GM19099 (cell line): Measurements from ENCODE around the gene DHX35.

Source experiments
- POLR2A ChIP-seq: IDR thresholded peaks from 3 replicates; pipeline ENCODE4 v1.6.1; 2011; ENCODE audit warnings: low read depth; ENCODE audit not compliant: insufficient read length; ENCODE audit errors: extremely low read depth

DHX35 gene, protein sequence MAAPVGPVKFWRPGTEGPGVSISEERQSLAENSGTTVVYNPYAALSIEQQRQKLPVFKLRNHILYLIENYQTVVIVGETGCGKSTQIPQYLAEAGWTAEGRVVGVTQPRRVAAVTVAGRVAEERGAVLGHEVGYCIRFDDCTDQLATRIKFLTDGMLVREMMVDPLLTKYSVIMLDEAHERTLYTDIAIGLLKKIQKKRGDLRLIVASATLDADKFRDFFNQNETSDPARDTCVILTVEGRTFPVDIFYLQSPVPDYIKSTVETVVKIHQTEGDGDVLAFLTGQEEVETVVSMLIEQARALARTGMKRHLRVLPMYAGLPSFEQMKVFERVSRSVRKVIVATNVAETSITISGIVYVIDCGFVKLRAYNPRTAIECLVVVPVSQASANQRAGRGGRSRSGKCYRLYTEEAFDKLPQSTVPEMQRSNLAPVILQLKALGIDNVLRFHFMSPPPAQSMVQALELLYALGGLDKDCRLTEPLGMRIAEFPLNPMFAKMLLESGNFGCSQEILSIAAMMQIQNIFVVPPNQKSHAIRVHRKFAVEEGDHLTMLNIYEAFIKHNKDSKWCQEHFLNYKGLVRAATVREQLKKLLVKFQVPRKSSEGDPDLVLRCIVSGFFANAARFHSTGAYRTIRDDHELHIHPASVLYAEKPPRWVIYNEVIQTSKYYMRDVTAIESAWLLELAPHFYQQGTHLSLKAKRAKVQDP

DNA sequence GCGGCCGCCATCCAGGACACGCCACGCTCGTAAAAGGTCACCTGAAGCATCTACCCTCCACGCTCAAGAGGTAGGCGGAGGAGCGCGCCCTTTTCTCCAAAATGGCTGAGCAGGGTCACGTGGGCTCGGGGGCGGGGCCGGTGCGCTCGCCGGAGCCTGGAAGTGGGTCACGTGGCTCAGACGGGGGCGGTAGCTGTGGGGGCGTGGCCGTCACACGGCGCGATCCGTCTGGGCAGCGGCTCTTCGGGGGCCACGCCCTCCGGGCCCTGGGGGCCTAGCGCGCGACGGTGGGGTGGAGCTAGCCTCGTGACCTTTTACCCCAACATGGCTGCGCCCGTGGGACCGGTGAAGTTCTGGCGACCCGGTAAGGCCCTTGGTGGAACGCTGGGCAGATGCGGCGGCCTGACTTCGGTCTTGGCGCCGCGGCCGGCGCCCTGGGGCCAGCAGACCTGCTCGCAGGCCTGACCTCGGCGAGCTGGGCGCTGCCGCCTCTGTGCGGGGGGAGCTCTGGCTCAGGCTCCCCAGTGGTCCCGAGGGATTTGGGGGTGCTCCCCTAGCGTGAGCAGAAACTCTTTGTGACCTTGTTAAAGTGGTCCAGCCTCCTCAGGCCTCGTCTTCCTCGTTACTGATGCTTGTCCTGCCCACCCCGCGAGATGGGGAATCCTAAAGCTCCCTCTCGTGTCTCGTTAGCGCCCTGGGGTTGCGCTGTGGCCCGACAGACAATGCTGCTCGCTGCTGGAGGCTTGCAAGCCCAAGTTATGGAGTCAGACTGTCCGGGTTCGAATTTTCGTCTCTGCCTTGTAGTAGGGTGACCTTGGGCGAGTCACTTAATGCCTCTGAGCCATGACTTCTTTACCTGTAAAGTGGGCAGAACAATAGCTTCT is at the start of gene DHX35:
DHX35 (plus strand) TSS at position 301 of the 884 bp plus-strand sequence; CDS start at position 325, 24 bp downstream.
- TF ChIP-seq POLR2A: peak; percentile 78

DNA sequence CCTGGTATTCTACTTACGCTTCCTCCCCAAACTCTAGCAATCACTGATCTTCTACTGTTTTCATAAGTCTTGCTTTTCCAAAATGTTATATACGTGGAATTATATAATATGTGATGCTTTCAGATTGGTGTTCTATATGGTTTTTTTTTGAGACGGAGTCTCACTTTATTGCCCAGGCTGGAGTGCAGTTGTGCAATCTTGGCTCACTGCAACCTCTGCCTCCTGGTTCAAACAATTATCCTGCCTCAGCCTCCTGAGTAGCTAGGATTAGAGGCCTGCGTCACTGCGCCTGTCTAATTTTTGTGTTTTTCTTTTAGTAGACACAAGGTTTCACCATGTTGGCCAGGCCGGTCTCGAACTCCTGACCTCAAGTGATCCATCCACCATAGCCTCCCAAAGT is 46.8 kb upstream of the DHX35 start:
- no peak for TF ChIP-seq POLR2A

DNA sequence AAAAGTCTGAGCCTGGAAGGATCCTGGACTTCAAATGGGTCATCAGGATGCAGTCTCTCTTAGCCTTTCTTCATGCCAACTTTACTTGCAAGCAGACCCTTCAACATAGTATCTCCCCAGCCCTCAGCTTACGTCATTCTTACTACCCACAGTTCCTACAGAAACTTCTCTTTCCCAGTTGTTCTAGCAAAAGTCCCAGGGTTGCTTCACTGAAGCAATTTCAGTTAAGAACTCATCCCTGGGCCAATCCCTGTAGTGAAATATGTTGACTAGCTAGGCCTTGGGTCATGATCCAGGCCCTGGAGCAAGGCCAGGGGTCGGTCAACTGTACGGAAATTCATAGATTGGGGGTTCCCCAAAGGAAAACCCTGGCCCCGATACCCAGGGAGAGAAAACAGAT is 44.5 kb upstream of the DHX35 start:
- TF ChIP-seq POLR2A: no peak

DNA sequence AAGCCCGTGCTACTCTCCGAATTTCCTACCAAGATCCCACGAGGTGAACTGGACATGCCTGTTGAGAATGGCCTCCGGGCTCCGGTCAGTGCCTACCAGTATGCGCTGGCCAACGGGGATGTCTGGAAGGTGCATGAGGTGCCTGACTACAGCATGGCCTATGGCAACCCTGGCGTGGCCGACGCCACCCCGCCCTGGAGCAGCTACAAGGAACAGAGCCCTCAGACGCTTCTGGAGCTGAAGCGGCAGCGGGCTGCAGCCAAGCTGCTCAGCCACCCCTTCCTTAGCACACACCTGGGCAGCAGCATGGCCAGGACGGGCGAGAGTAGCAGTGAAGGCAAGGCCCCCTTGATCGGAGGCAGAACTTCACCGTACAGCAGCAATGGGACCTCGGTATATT is 44.0 kb upstream of the DHX35 start:
- TF ChIP-seq POLR2A: no peak

DNA sequence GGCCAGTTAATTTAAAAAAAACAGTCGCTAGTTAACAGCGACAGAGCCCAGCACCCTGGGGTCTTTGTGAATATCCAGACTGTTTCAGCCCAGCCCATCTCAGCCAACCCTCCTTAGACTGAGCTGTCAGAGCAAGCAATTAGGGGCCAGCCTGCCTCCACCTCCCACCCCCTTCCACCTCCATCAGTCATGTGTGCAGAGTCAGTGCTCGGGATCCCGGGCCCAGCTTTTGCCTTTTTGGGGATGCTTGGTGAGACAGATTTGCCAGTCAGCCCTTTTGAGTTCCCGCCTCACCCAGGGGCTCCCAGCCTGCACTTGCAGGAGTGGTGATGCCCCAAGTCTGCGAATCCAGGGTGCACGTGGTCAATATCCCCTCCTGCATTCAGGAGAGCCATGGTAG is 42.5 kb upstream of the DHX35 start:
- no peak for TF ChIP-seq POLR2A

DNA sequence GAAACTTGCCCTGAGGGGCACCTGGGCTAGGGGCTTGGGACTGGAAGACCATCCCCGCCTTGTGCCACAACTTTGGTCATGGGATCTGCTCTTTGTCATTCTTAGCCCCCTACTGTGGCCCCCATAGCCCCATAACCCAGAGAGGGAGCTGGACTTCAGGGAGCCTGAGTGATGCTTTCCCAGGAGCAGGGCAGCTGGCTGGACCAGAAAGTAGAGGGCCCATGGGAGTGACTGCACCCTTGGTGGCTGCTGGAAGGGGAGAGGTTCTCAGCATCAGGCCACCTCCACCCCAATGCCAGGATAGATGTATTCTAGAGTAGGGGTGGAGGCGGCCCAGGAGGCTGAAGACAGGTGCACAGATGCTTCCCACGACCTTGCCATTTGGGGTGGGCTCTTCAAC is 41.7 kb upstream of the DHX35 start:
- no peak for TF ChIP-seq POLR2A

DNA sequence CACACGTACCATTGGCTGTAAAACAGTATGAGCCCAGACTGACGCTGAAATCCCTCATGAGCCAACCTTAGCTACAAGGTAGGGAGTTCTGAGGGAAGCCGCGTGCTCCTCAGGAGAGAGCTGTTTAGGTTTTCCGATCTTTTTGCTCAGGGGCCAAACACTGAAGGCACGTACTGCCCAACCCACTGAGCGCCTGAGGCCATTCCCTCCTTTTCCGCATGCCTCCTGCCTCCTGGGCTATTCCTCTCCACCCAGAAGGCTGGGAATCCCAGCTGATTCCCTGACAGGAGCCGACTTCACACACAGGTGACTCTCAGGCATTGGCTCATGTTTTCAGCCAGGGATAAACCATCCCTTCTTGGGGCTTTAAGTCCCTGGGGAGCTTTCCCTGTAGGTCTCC is 41.3 kb upstream of the DHX35 start:
- TF ChIP-seq POLR2A: no peak

DNA sequence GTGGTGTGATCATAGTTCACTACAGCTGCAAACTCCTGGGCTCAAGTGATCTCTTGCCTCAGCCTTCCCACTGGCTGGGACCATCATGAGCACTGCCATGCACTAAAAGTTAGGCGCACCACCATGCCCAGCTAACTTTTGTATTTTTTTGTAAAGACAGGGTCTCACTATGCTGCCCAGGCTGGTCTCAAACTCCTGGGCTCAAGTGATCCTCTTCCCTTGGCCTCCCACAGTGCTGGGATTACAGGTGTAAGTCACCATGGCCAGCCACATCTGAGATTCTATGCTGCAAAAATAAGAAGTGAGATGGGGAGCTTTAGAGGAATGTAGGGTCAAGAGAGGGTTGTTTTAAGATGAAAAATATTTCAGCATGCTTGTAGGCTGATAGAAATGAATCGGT is 37.4 kb upstream of the DHX35 start:
- TF ChIP-seq POLR2A: no peak

DNA sequence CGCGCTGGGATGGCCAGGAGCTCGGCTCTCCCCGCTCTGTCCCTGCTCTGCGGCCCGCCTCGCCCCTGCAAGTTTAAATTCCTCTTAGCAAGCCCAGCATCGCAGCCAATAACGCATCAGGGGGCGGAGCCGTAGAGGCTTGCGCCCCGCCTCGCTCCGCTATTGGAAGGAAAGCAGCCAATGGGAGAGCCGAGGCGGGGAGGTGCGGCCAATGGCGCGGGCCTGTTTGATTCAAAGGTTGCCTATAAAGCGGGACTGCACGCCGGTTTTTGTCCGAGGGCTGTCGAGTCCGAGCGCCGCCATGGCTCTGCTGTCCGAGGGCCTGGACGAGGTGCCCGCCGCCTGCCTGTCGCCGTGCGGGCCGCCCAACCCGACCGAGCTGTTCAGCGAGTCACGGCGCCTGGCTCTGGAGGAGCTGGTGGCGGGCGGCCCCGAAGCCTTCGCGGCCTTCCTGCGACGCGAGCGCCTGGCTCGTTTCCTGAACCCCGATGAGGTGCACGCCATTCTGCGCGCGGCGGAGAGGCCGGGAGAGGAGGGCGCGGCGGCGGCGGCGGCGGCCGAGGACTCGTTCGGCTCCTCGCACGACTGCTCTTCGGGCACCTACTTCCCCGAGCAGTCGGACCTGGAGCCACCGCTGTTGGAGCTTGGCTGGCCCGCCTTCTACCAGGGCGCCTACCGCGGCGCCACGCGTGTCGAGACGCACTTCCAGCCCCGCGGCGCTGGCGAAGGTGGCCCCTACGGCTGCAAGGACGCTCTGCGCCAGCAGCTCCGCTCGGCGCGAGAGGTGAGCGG is 35.8 kb upstream of the DHX35 start, which contains the start of gene FAM83D:
FAM83D (plus strand) TSS at position 276 of the 792 bp plus-strand sequence; CDS start at position 302, 26 bp downstream.
- peak; percentile 93 for TF ChIP-seq POLR2A

DNA sequence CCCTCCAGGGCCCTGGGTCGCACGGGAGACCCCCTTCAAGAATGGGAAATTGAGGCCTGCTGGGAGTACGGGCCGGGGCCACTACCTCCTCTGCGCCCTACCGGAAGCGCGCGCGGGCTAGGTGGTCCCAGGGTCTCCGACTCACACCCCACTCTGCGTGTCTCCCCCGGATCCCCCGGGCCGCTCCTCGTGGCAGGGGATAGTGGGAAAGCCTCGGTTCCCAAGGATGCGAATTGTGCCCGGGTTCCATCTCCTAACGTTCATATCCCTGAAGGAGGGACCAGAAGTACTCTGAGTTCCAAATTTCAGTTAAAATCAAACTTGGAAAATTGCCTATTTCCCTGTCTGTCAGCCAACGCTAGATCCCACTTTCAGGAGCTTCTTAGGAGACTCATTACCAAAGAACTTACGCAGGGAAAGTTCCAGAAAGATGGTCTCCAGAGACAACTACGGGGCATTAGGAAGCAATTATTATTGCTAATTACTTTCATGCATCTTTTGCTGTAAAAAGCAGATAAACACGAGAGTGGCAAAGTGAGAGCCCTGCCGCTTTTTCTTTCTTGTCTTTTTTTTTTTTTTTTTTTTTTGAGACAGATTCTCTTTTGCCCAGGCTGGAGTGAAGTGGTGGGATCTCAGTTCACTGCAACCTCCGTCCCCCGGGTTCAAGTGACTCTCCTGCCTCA is 35.1 kb upstream of the DHX35 start:
- no peak for TF ChIP-seq POLR2A

DNA sequence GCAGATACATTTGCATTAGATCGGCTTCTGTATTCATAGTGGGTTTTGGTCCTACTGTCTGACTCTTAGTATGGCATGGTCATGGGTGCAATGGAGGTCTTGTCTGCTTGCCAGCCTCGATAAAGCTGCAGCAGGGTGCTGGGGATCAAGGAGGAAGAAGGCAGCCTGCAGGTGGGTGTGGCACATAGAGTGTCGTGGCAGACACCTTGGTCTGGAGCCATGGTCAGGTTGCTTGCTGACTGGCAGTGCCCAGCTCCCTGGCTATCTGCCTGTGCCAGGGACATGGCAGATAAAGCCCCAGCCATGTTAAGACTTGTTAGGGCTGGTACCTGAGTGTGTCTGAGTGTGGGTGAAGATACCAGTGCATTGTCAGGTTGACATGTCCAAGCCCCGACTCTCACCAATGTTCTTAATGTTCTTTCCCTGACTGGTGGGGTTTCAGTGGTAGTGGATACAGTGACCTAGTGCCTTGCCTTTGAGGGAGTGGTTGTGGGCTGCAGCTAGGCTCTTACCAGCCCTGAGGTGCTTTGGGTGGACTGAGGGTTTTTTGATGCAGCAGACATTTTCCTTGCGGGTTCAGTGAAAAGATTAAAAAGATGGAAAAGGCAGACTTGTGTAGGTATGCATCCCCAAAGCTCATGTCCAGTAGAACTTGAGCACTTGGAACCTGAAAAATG is 34.1 kb upstream of the DHX35 start:
- no peak for TF ChIP-seq POLR2A

DNA sequence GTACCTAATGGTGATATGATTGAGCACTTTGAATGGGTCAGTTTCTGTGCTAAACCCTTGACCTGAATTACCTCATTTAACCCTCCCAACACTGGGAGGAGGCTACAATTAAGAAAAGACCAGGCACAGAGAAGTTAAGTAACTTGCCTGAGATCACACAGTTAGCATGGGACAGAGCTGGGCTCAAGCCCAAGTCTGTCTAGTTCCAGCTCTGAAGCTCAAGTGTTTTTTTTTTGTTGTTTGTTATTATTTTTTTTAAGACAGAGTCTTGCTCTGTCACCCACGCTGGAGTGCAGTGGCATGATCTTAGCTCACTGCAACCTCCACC is 31.9 kb upstream of the DHX35 start:
- TF ChIP-seq POLR2A: no peak

DNA sequence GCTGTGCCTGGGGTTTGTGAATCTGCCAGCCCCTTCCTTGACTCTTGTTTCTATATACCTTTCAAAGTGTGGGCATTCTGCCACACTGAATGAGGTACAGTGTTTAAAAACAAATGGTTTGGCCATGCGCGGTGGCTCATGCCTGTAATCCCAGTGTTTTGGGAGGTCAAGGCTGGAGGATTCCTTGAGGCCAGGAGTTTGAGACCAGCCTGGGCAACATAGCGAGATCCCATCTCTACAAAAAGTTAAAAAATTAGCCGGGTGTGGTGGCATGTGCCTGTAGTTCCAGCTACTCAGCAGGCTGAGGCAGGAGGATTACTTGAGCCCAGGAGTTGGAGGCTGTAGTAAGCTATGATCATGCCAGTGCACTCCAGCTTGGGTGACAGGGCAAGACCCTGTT is 30.2 kb upstream of the DHX35 start:
- TF ChIP-seq POLR2A: no peak
